ENCODE measurements around the gene ARID5B. TPM values are rescaled to one million over a fixed set of nuclear protein-coding genes. Genes with fewer than 3 reads are reported as not detected.
"Not testable (repeated sequence)": the region's sequence is repeated elsewhere in the genome, so short reads cannot be mapped to it uniquely, and the experiment has no call there.

Gene ARID5B
- 10.9 and 15.7 TPM in 2 replicates for total RNA-seq (2014; rRNA removed; shearing (Covaris generic))

- DNase-seq (ENCODE audit: low read depth) = peak; percentile 75
Measured at GRCh38 chr10:61900829-61901792, at the start of gene ARID5B. Gene ARID5B (plus strand): TSS chr10:61901699. CDS start chr10:61901710, 11 bp downstream.

GRCh38 chr10:61852261-61852660 is 49.2 kb upstream of the ARID5B start:
- DNase-seq (ENCODE audit: low read depth) = no peak

- no peak for DNase-seq (ENCODE audit: low read depth)
Measured at GRCh38 chr10:61855771-61856170, 45.7 kb upstream of the ARID5B start.

- DNase-seq (ENCODE audit: low read depth) = no peak
Measured at GRCh38 chr10:61857746-61858145, 43.8 kb upstream of the ARID5B start.

GRCh38 chr10:61859786-61860185 is 41.7 kb upstream of the ARID5B start:
- DNase-seq (ENCODE audit: low read depth) = no peak

GRCh38 chr10:61860964-61861758 is 40.3 kb upstream of the ARID5B start:
- DNase-seq (ENCODE audit: low read depth) = peak; percentile 43

- no peak for DNase-seq (ENCODE audit: low read depth)
Measured at GRCh38 chr10:61863981-61864380, 37.5 kb upstream of the ARID5B start.

- no peak for DNase-seq (ENCODE audit: low read depth)
Measured at GRCh38 chr10:61866700-61867368, 34.7 kb upstream of the ARID5B start.

GRCh38 chr10:61867374-61867773 is 34.1 kb upstream of the ARID5B start:
- DNase-seq (ENCODE audit: low read depth) = not testable (repeated sequence)

- DNase-seq (ENCODE audit: low read depth) = not testable (repeated sequence)
Measured at GRCh38 chr10:61867817-61868216, 33.7 kb upstream of the ARID5B start.

GRCh38 chr10:61869041-61869675 is 32.3 kb upstream of the ARID5B start:
- DNase-seq (ENCODE audit: low read depth) = no peak

- DNase-seq (ENCODE audit: low read depth) = peak; percentile 53
Measured at GRCh38 chr10:61869774-61870525, 31.5 kb upstream of the ARID5B start.

GRCh38 chr10:61870526-61870895 is 31.0 kb upstream of the ARID5B start:
- no peak for DNase-seq (ENCODE audit: low read depth)

GRCh38 chr10:61871487-61871886 is 30.0 kb upstream of the ARID5B start:
- no peak for DNase-seq (ENCODE audit: low read depth)

- DNase-seq (ENCODE audit: low read depth) = no peak
Measured at GRCh38 chr10:61877887-61878739, 23.4 kb upstream of the ARID5B start.

GRCh38 chr10:61878740-61879068 is 22.8 kb upstream of the ARID5B start:
- DNase-seq (ENCODE audit: low read depth) = no peak

GRCh38 chr10:61882621-61883370 is 18.7 kb upstream of the ARID5B start:
- DNase-seq (ENCODE audit: low read depth) = peak; percentile 37

GRCh38 chr10:61883371-61884025 is 18.0 kb upstream of the ARID5B start:
- no peak for DNase-seq (ENCODE audit: low read depth)

GRCh38 chr10:61887772-61888171 is 13.7 kb upstream of the ARID5B start:
- no peak for DNase-seq (ENCODE audit: low read depth)
